ENCODE data around the gene MYO3B. TPM values are rescaled to one million over a fixed set of nuclear protein-coding genes. Genes with fewer than 3 reads are reported as not detected.

Gene MYO3B
- total RNA-seq, 4 donors from 2014 or later: 0.06 TPM; not detected in 3

DNA sequence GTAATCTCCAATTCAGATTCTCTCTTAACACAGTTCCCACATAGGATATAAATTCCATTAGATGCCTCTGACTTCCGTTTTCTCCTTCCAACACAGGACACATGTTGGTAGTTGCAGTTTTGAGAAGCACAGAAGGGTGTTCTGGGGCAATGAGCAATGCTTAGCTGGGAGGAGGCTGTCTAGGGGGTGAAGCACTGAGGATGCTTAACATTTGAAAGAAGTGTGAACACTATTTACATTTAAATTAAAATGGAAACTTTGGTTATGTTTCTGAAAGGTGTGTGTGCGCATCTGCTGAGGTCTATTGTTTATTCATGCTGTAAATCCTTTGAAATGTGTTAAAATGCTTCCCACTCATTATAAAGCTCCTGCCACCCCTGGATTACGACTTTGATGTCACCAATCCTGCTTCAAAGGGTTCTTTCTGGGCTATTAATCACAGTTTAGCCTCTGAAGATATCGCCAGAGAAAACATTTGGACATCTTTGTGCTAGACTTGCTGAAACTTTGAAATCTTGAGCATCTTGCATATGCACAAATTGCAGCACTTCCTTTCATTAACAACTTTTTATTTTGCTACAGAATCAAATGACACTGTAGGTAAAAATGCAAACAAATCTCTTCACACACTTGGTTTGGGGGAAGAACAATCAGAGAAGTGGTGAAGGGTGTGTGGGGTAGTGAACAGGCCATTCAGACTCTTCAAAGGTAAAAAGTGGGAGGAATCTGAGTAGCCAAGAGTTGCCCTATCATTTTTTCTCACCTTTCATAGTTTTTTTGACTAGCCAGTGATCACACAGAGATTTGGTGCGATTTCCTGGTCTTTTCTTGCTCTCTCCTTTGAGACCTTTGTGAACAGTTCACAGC is 258.4 kb downstream of the MYO3B start:
- Histone ChIP-seq H3K9me3 (no peaks in the 10 kb centered on the region), H3K4me3 (no peak overlapping the region), H3K27me3 (no peaks in the 10 kb centered on the region), H3K4me1 (no peaks in the 10 kb centered on the region), H3K36me3 (no peaks in the 10 kb centered on the region), H3K27ac (replicated peaks in 1 of 4) (no peak overlapping the region)
- 39% methylated on average over 5 of the region's 5 CpGs for WGBS
- no peak for DNase-seq (ENCODE audit: extremely low spot score)
- TF ChIP-seq, protein P1, sequence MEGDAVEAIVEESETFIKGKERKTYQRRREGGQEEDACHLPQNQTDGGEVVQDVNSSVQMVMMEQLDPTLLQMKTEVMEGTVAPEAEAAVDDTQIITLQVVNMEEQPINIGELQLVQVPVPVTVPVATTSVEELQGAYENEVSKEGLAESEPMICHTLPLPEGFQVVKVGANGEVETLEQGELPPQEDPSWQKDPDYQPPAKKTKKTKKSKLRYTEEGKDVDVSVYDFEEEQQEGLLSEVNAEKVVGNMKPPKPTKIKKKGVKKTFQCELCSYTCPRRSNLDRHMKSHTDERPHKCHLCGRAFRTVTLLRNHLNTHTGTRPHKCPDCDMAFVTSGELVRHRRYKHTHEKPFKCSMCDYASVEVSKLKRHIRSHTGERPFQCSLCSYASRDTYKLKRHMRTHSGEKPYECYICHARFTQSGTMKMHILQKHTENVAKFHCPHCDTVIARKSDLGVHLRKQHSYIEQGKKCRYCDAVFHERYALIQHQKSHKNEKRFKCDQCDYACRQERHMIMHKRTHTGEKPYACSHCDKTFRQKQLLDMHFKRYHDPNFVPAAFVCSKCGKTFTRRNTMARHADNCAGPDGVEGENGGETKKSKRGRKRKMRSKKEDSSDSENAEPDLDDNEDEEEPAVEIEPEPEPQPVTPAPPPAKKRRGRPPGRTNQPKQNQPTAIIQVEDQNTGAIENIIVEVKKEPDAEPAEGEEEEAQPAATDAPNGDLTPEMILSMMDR (IDR thresholded peaks at IDR 0.05): no peak
- no peak for TF ChIP-seq EP300 (IDR thresholded peaks at IDR 0.05)
- TF ChIP-seq POLR2AphosphoS5 (IDR thresholded peaks at IDR 0.05): no peak
- no peak for TF ChIP-seq POLR2A (IDR thresholded peaks at IDR 0.05; ENCODE audit: low read depth)
- intact Hi-C loops (cut with DNase I): no loop called here

DNA sequence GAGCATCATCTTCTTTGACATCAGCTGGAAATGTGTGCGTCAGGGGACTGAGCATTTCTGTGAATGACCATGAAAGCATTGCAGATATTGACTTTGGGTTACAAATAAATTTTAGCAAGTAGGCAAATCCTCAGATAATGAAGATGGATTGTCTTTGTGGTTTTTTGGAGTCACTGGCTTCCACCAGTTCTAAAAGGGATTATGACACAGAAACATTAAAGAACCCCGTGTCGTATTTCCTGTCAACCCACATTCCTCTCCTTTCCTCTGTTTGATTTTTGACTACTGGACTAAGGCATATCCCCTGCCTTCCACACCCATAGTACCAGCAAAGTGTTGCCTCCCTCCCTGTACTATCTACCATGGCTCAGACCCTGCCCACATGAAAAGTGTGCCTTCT is 268.1 kb downstream of the MYO3B start:
- 55% methylated on average over 3 of the region's 3 CpGs for WGBS

DNA sequence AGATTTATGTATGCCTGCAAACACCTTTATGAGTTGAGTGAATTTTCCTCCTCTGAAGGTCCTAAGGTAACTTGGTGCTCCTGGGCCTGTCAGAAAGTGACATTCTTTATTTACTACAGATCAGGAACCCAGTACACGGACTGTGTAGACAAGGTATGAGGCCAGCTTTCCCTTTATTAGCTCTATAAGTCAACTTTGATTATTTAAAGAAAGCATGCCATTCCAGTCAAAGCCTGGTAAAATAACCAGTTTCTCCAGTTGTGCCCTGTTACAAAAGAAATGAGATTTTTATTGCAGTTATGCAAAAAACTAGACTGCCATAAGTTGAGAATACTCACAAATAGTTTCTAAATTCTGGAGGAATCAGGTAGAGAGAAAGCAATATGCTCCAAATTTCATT is 271.1 kb downstream of the MYO3B start:
- intact Hi-C loops (cut with DNase I): no loop called here
- TF ChIP-seq EP300 (IDR thresholded peaks at IDR 0.05) (no peak), POLR2AphosphoS5 (IDR thresholded peaks at IDR 0.05) (no peak), POLR2A (IDR thresholded peaks at IDR 0.05; ENCODE audit: low read depth) (no peak)
- TF ChIP-seq, protein P1 (IDR thresholded peaks at IDR 0.05): no peak
- no peak overlapping the region for H3K27ac ChIP-seq (replicated peaks in 1 of 4)
- no peak for DNase-seq (ENCODE audit: extremely low spot score)
- H3K4me3 ChIP-seq: no peak overlapping the region
- no peaks in the 10 kb centered on the region for H3K4me1 ChIP-seq
- no peaks in the 10 kb centered on the region for H3K27me3 ChIP-seq
- no peaks in the 10 kb centered on the region for H3K9me3 ChIP-seq
- no peaks in the 10 kb centered on the region for H3K36me3 ChIP-seq
- WGBS: 94% methylated on average over 1 of the region's 1 CpG

More for the DNA sequence above, 268.1 kb downstream of the MYO3B start:
- H3K36me3 ChIP-seq: no peaks in the 10 kb centered on the region
- DNase-seq (ENCODE audit: extremely low spot score): no peak
- no peak overlapping the region for H3K27ac ChIP-seq (replicated peaks in 1 of 4)
- TF ChIP-seq, protein P1 (IDR thresholded peaks at IDR 0.05): no peak
- TF ChIP-seq POLR2AphosphoS5 (IDR thresholded peaks at IDR 0.05): no peak
- no peak for TF ChIP-seq POLR2A (IDR thresholded peaks at IDR 0.05; ENCODE audit: low read depth)
- TF ChIP-seq EP300 (IDR thresholded peaks at IDR 0.05): no peak
- no peak overlapping the region for H3K4me3 ChIP-seq
- H3K4me1 ChIP-seq: no peaks in the 10 kb centered on the region
- intact Hi-C loops (cut with DNase I): no loop called here
- no peaks in the 10 kb centered on the region for H3K9me3 ChIP-seq
- H3K27me3 ChIP-seq: no peaks in the 10 kb centered on the region

DNA sequence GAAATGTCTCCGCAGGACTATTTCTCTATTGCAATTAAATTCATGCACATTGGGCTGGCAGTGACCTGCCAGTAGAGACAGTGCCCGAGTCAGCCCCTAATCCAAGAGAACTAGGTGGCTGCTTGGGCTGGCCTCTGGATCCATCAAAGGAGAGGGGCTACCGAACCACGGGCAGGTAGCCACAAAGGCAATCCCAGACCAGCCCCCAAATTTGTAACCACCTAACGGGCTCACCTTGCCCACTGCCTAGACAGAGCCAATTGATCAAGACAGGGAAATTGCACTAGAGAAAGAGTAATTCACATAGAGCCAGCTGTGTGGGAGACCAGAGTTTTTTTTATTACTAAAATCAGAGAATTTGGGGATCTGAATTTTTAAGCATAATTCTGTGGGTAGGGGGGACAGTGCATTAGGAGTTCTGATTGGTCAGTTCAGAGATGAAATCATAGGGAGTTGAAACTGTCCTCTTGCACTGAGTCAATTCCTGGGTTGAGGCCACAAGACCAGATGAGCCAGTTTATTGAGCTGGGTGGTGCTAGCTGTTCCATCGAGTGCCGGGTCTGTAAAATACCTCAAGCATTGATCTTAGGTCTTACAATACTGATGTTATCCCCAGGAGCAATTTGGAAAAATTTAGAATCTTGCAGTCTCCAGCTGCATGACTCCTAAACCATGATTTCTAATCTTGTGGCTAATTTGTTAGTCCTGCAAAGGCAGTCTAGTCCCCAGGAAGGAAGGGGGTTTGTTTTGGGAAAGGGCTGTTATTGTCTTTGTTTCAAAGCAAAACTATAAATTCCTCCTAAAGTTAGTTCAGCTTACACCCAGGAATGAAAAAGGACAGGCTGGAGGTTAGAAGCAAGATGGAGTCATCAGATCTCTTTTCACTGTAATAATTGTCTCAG is 276.8 kb downstream of the MYO3B start:
- intact Hi-C loops (cut with DNase I): no loop called here
- H3K9me3 ChIP-seq: no peaks in the 10 kb centered on the region
- no peaks in the 10 kb centered on the region for H3K36me3 ChIP-seq
- peaks cover 0 to 5% (median 0%) of the 10 kb centered on the region in 4 donors for H3K27me3 ChIP-seq
- TF ChIP-seq POLR2A (IDR thresholded peaks at IDR 0.05; ENCODE audit: low read depth): no peak
- TF ChIP-seq, protein P1 (IDR thresholded peaks at IDR 0.05): no peak
- no peak for TF ChIP-seq POLR2AphosphoS5 (IDR thresholded peaks at IDR 0.05)
- TF ChIP-seq EP300 (IDR thresholded peaks at IDR 0.05): no peak
- no peak overlapping the region for H3K4me3 ChIP-seq
- no peaks in the 10 kb centered on the region for H3K4me1 ChIP-seq
- H3K27ac ChIP-seq (replicated peaks in 1 of 4): no peak overlapping the region
- 83% methylated on average over 7 of the region's 7 CpGs for WGBS
- DNase-seq (ENCODE audit: extremely low spot score): no peak

Measured in esophagus muscularis mucosa (tissue), 4 donors.